Activated CD8-positive, alpha-beta memory T cell treated with anti-CD3 and anti-CD28 coated beads, Interleukin-2, amount 10 ng/mL, durations not matched to agents 7 days and 5 days (primary cell): Measurements from ENCODE around the gene ZFPL1. TPM values are rescaled to one million over a fixed set of nuclear protein-coding genes. Genes with fewer than 3 reads are reported as not detected.

ENCODE experiments used
- ATAC-seq: fragments of 150-1000 bp; cut with Tn5 transposase; one replicate; pipeline ENCODE4 v1.10.0; 2021; ENCODE audit warnings: moderate library complexity
- CTCF ChIA-PET: fragments of 350-600 bp; sonication (Branson Sonifier 250); formaldehyde crosslinking; loops from one replicate; lab custom pipeline; 2021; ENCODE audit warnings: antibody characterized with exemption; lab: Charles Lee
- DNase-seq: peaks from one replicate; pipeline ENCODE4 v3.0.0-alpha.2; 2020
- H3K27ac Mint-ChIP-seq: one replicate; pipeline ENCODE4 v1.8.0; 2021; ENCODE audit warnings: mild to moderate bottlenecking, mixed read lengths
- H3K27me3 Mint-ChIP-seq: one replicate; pipeline ENCODE4 v1.8.0; 2021; ENCODE audit warnings: mixed read lengths
- H3K36me3 Mint-ChIP-seq: one replicate; pipeline ENCODE4 v1.8.0; 2021; ENCODE audit warnings: mild to moderate bottlenecking, mixed read lengths
- H3K4me1 Mint-ChIP-seq: one replicate; pipeline ENCODE4 v1.8.0; 2021; ENCODE audit warnings: mixed read lengths
- H3K4me3 Mint-ChIP-seq: one replicate; pipeline ENCODE4 v1.8.0; 2021; ENCODE audit warnings: mild to moderate bottlenecking, moderate library complexity, mixed read lengths
- H3K9me3 Mint-ChIP-seq: one replicate; pipeline ENCODE4 v1.8.0; 2022; ENCODE audit warnings: low read depth, mixed read lengths
- total RNA-seq, 2 experiments: library from RNA; stranded (reverse); gene quantifications; one replicate each; pipeline ENCODE4 v1.2.3, GENCODE V29; 2021

ZFPL1 gene
- total RNA-seq, 2 experiments from 2014 or later, result 28.3 to 32.4 TPM

DNA sequence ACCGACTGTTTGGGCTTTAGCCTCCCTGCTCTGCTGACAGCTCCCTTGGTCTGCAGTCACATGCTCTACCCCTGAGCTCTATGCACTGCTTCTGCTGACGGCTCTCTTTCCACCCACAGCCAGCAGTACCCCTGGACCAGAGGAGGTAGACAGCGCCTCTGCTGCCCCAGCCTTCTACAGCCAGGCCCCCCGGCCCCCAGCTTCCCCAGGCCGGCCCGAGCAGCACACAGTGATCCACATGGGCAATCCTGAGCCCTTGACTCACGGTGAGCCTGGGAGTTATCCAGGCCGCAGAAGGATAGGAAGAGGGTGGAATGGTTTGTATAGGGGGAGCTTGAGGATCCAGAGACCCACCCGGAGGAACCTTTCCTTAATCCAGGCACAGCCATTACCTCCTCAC is 2.8 kb downstream of the ZFPL1 start:
- CTCF ChIA-PET, result interaction anchor here (1.2 kb wide), 2 partner anchors 26 to 31 kb away, joined by 3 to 5 read pairs; partner anchors contain the start of genes TM7SF2 and ZNHIT2
- H3K4me3 Mint-ChIP-seq, result no peak overlapping the region
- peaks cover 27% of the 10 kb centered on the region for H3K36me3 Mint-ChIP-seq
- no peak for DNase-seq
- ATAC-seq, result no peak
- H3K9me3 Mint-ChIP-seq, result no peaks in the 10 kb centered on the region
- peaks cover 2% of the 10 kb centered on the region for H3K27me3 Mint-ChIP-seq
- peak overlapping the region; percentile 34 for H3K27ac Mint-ChIP-seq
- peaks cover 31% of the 10 kb centered on the region for H3K4me1 Mint-ChIP-seq

DNA sequence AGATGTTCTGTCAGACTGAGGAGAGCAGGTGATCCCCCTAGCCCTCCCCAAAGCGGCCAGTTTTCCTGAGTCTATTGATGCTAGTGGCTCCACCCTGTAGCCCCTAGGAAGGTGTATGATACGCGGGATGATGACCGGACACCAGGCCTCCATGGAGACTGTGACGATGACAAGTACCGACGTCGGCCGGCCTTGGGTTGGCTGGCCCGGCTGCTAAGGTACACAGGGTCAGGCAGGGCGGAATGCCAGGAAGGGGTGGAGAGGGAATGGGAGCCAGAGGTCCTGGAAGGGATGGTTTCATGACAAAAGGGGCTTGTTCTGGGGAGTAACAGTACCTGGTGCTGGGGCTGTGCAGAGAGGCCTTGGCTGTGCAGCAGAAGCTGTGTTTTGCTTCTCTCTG is 3.2 kb downstream of the ZFPL1 start:
- peaks cover 2% of the 10 kb centered on the region for H3K27me3 Mint-ChIP-seq
- H3K4me1 Mint-ChIP-seq, result peaks cover 27% of the 10 kb centered on the region
- no peak for ATAC-seq
- no peak overlapping the region for H3K27ac Mint-ChIP-seq
- no peak overlapping the region for H3K4me3 Mint-ChIP-seq
- no peaks in the 10 kb centered on the region for H3K9me3 Mint-ChIP-seq
- DNase-seq, result no peak
- CTCF ChIA-PET, result interaction anchor here (1.2 kb wide), 1 partner anchor 25 kb away, joined by 5 read pairs; the partner anchor contains the start of gene TM7SF2
- H3K36me3 Mint-ChIP-seq, result peaks cover 24% of the 10 kb centered on the region

DNA sequence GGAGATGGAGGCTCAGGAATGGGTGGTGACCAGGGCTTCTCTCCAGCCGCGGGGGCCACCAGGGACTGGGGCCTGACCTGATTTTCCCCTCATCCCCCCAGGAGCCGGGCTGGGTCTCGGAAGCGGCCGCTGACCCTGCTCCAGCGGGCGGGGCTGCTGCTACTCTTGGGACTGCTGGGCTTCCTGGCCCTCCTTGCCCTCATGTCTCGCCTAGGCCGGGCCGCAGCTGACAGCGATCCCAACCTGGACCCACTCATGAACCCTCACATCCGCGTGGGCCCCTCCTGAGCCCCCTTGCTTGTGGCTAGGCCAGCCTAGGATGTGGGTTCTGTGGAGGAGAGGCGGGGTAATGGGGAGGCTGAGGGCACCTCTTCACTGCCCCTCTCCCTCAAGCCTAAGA is 3.8 kb downstream of the ZFPL1 start:
- H3K27me3 Mint-ChIP-seq, result peaks cover 2% of the 10 kb centered on the region
- no peak overlapping the region for H3K4me3 Mint-ChIP-seq
- peaks cover 21% of the 10 kb centered on the region for H3K36me3 Mint-ChIP-seq
- H3K27ac Mint-ChIP-seq, result no peak overlapping the region
- CTCF ChIA-PET, result no interaction called here
- no peaks in the 10 kb centered on the region for H3K9me3 Mint-ChIP-seq
- ATAC-seq, result no peak
- peaks cover 22% of the 10 kb centered on the region for H3K4me1 Mint-ChIP-seq
- DNase-seq, result no peak

DNA sequence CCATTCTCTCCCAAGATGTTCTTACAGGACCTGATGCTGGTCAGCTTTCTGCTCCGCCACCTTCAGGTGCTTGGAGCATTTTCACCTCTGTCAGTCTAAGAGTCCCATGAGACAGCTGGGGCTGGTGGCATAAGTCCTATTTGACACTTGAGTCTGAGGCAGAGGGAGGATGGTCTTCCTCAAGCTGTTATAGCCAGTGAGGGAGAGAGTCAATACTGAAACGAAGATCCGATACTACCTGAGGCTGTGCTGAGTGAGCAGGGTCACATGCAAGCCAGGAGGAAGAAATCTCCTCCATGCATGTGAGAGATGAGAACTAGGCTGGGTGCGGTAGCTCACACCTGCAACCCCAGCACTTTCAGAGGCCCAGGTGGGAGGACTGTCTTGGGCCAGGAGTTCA is 5.6 kb downstream of the ZFPL1 start:
- peaks cover 13% of the 10 kb centered on the region for H3K4me1 Mint-ChIP-seq
- H3K36me3 Mint-ChIP-seq, result peaks cover 13% of the 10 kb centered on the region
- CTCF ChIA-PET, result interaction anchor here (1.0 to 1.8 kb wide), 3 partner anchors 21 to 27 kb away, joined by 3 to 5 read pairs (median 3); partner anchors contain the start of gene TM7SF2
- H3K4me3 Mint-ChIP-seq, result no peak overlapping the region
- ATAC-seq, result no peak
- H3K27ac Mint-ChIP-seq, result peak overlapping the region; percentile 15
- H3K9me3 Mint-ChIP-seq, result no peaks in the 10 kb centered on the region
- no peaks in the 10 kb centered on the region for H3K27me3 Mint-ChIP-seq
- DNase-seq, result no peak

DNA sequence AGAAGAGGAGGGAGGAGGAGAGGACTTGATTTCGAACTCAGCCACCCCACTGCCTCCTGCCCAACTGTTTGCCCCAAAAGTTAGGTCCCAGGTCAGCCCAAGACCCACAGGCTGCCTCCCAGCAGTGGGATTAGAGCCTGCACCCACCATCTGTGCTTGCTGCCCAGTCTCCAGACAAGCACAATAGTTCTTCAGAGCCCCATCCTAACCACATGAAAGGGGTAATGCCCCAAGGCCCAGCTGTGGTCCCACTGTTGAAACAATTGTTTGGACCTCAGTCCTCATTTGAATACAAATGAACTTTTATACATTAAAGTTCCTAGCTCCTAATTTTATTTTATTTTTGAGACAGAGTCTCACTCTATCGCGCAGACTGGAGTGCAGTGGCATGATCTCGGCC is 6.6 kb downstream of the ZFPL1 start:
- Mint-ChIP-seq H3K9me3 (no peaks in the 10 kb centered on the region), H3K27me3 (no peaks in the 10 kb centered on the region), H3K4me3 (no peak overlapping the region), H3K27ac (no peak overlapping the region), H3K36me3 (peaks cover 11% of the 10 kb centered on the region), H3K4me1 (peaks cover 6% of the 10 kb centered on the region)
- ATAC-seq, result no peak
- no peak for DNase-seq
- CTCF ChIA-PET, result interaction anchor here (0.9 to 1.8 kb wide), 3 partner anchors 12 to 26 kb away, joined by 3 to 5 read pairs (median 4); partner anchors contain the start of gene TM7SF2

DNA sequence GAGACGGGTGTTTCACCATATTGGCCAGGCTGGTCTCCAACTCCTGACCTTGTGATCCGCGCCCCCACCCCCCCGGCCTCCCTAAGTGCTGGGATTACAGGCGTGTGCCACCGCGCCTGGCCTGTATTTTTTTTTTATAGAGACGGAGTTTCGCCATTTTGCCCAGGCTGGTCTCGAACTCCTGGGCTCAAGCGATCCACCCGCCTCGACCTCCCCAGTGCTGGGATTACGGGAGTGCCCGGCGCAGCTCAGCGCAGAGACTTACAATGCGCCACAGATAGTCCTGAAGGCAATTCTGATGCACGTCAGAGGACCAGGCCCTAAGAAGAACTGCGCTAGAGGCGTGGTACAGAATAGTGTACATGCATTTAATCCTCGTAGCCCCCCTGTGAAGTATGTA is 11.4 kb downstream of the ZFPL1 start:
- DNase-seq (no peak), ATAC-seq (no peak)
- peaks cover 21% of the 10 kb centered on the region for H3K4me1 Mint-ChIP-seq
- CTCF ChIA-PET, result interaction anchor here (1.2 to 3.8 kb wide), 7 partner anchors 10 to 82 kb away, joined by 3 to 23 read pairs (median 8); partner anchors contain the start of genes ARL2, TM7SF2 and ZNHIT2
- H3K9me3 Mint-ChIP-seq, result no peaks in the 10 kb centered on the region
- no peaks in the 10 kb centered on the region for H3K27me3 Mint-ChIP-seq
- peaks cover 6% of the 10 kb centered on the region for H3K36me3 Mint-ChIP-seq
- H3K4me3 Mint-ChIP-seq, result peak overlapping the region; percentile 94
- peak overlapping the region; percentile 96 for H3K27ac Mint-ChIP-seq

DNA sequence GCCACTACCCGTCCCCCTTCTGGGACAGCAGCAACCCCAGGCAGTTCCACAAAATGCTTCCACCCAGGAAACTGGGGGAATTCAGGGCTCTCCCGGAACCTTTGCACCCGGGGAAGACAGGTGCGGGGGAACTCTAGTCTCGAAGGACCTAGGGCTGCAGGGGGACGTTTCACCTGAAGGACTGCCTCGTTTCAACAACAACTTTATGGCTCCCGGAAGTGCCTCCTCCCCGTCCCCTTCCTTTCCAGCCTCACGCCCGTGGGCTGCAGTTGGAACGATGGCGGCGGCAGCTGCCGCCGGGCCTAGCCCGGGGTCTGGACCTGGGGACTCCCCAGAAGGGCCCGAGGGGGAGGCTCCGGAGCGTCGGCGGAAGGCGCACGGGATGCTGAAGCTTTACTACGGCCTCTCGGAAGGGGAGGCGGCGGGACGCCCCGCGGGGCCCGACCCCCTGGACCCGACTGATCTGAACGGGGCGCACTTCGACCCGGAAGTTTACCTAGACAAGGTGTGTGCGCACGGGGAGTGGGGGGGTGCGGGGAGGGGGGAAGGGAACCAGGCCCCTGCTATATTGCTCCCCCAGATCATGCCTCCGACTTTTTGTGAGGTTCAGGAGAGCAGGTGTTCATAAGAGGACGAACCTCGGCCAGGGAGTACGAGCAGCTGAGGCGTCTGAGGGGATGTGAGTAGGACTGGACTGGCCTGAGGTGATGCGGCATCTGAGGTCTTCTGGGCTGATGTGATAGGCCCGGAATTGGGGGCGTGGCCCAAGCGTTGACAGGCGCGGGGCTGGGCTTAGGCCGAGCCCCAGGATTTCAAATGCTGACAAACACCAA is 12.2 kb downstream of the ZFPL1 start, which contains the start of gene VPS51:
VPS51 (plus strand) TSS at position 241 of the 833 bp plus-strand sequence; CDS start at position 278, 37 bp downstream.
- H3K36me3 Mint-ChIP-seq, result peaks cover 6% of the 10 kb centered on the region
- H3K27ac Mint-ChIP-seq, result peak within 1 kb of the TSS; percentile 96
- H3K9me3 Mint-ChIP-seq, result no peaks in the 10 kb centered on the region
- peaks cover 21% of the 10 kb centered on the region for H3K4me1 Mint-ChIP-seq
- ATAC-seq (peak; percentile 96), DNase-seq (peak; percentile 94)
- no peaks in the 10 kb centered on the region for H3K27me3 Mint-ChIP-seq
- CTCF ChIA-PET, result interaction anchor here (0.5 to 9.1 kb wide), 9 partner anchors 11 to 83 kb away, joined by 3 to 114 read pairs (median 4); partner anchors contain the start of genes ARL2, CDCA5, FAU and MRPL49
- peak within 1 kb of the TSS; percentile 94 for H3K4me3 Mint-ChIP-seq

DNA sequence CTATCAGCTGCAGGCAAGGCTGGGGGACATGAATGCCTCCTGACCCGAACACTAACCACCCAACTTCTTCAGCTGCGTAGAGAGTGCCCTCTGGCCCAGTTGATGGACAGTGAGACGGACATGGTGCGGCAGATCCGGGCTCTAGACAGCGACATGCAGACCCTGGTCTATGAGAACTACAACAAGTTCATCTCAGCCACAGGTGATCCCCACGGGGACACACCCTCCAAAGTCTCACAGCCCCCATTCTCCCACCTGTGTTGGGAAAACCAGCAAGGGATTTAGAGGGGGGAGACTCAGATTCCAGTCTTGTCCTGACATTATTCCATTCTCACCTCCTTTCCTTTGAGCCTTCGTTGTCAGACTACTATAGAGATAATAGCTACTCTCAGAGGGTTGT is 12.9 kb downstream of the ZFPL1 start:
- peaks cover 21% of the 10 kb centered on the region for H3K4me1 Mint-ChIP-seq
- DNase-seq (no peak), ATAC-seq (no peak)
- CTCF ChIA-PET, result interaction anchor here (0.5 to 9.1 kb wide), 10 partner anchors 11 to 83 kb away, joined by 3 to 114 read pairs (median 4); partner anchors contain the start of genes ARL2, CDCA5, FAU and MRPL49
- H3K27ac Mint-ChIP-seq, result peak overlapping the region; percentile 96
- H3K9me3 Mint-ChIP-seq, result no peaks in the 10 kb centered on the region
- H3K27me3 Mint-ChIP-seq, result no peaks in the 10 kb centered on the region
- H3K36me3 Mint-ChIP-seq, result peaks cover 6% of the 10 kb centered on the region
- H3K4me3 Mint-ChIP-seq, result peak overlapping the region; percentile 94

DNA sequence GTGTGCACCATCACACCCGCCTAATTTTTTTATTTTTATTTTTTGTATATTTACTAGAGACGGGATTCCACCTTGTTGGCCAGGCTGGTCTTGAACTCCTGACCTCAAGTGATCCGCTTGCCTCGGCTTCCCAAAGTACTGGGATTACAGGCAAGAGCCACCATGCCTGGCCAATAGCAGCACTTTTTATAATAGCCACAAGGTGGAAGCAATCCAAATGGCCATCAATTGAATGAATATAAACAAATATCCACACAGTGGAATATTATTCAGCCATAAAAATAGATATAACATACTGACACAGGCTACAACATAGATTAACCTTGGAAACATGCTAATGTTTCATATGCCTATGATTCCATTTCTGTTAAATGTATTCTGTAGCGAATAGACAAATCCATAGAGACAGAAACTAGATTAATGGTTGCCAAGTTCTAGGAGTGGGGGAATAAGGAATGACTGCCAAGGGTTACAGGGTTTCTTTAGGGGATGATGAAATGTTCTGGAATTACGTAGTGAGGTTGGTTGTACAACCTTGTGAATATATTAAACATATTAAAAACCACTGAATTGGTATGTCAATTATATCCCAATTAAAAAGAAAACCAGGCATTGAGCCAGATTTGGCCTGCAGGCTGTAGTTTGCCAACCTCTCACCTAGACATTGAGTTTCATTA is 16.8 kb downstream of the ZFPL1 start:
- CTCF ChIA-PET, result interaction anchor here (9.1 kb wide), 1 partner anchor 11 kb away, joined by 114 read pairs; the partner anchor contains the start of gene TM7SF2
- Mint-ChIP-seq H3K36me3 (peaks cover 13% of the 10 kb centered on the region), H3K9me3 (no peaks in the 10 kb centered on the region), H3K27ac (peak overlapping the region; percentile 15), H3K27me3 (no peaks in the 10 kb centered on the region), H3K4me3 (no peak overlapping the region), H3K4me1 (peaks cover 33% of the 10 kb centered on the region)
- ATAC-seq, result no peak
- no peak for DNase-seq

DNA sequence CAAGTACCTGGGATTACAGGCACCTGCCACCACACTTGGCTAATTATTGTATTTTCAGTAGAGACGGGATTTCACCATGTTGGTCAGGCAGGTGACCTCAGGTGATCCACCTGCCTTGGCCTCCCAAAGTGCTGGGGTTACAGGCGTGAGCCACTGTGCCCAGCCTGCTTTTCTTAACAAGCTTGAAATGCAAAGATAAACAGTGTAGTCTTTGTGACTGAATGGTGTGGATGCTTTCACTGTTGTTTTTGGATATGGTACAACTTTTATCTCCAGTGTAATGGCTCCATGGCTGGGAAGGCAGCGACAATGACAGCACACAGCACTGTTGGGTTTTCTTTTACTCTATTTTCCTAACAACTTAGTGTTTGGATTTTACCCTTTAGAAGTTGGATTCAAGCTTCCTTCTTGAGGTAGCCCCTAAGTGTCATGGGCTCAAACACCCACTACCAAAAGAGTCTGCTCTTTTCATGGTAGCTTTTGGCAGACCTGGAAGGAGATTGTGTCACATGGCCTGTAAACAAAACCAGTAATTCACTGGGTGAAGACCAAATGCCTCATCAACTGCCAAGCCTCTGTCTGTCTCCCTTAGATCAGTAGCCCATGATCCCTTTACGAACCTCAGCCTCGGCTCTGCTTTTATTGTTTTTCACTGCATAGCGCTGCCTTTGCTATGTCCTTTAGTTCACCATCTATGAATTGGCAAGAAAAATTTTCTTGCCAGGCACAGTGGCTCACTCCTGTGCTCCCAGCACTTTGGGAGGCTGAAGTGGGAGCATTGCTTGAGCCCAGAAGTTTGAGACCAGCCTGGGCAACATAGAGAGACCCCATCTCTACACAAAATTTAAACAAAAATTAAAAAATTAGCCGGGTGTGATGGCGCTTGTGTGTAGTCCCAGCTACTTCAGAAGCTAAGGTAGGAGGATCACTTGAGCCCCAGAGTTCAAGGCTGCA is 18.4 kb downstream of the ZFPL1 start:
- Mint-ChIP-seq H3K27ac (no peak overlapping the region), H3K4me3 (no peak overlapping the region), H3K4me1 (peaks cover 27% of the 10 kb centered on the region), H3K27me3 (no peaks in the 10 kb centered on the region), H3K36me3 (peaks cover 19% of the 10 kb centered on the region), H3K9me3 (no peaks in the 10 kb centered on the region)
- DNase-seq (no peak), ATAC-seq (no peak)
- CTCF ChIA-PET, result interaction anchor here (1.6 to 9.1 kb wide), 3 partner anchors 9 to 79 kb away, joined by 3 to 114 read pairs (median 16); partner anchors contain the start of genes CAPN1, TM7SF2 and ZNHIT2

DNA sequence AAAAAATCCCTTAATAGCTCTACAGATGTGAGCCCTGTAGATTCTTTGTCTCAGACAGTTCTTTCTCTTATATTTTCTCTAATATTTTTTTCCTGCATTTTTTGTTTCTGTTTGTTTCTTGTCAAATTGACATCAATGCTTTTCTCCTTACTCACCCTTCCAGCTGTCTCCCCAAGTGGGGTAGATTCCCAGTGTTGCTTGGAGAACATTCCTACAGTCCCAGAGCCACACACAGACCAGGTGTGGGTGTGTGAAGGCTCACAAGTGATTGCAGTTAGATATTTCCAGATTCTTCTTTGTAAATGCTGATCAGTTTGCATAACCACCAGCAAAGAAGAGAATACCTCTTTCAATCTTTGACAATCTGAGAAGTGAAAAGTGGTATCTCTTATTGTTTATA is 19.5 kb downstream of the ZFPL1 start:
- DNase-seq (no peak), ATAC-seq (no peak)
- Mint-ChIP-seq H3K9me3 (no peaks in the 10 kb centered on the region), H3K36me3 (peaks cover 16% of the 10 kb centered on the region), H3K27me3 (no peaks in the 10 kb centered on the region), H3K4me3 (no peak overlapping the region), H3K4me1 (peaks cover 23% of the 10 kb centered on the region), H3K27ac (no peak overlapping the region)
- CTCF ChIA-PET, result interaction anchor here (0.7 to 9.1 kb wide), 3 partner anchors 8 to 91 kb away, joined by 3 to 114 read pairs (median 16); partner anchors contain the start of genes TM7SF2 and ZNHIT2

DNA sequence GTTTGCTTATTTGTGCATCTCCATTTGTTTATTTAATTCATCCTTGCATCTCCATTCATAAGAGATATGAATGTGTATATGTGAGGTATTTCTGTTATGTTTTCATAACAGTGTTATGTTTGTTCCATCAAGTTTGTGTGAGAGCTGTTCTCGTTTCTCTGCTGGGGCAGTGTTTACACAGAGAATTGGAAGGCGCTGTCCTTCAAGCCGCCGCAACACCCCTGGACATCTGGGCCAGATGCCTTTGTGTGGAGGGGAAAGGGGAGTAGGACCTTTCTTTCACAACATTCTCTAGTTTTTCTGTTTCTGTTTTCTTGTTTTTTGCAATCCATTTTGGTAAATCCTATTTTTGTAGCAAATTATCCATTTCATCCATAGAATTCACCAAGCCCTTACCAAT is 20.6 kb downstream of the ZFPL1 start:
- Mint-ChIP-seq H3K36me3 (peaks cover 16% of the 10 kb centered on the region), H3K27me3 (no peaks in the 10 kb centered on the region), H3K4me3 (no peak overlapping the region), H3K4me1 (peaks cover 19% of the 10 kb centered on the region), H3K9me3 (no peaks in the 10 kb centered on the region), H3K27ac (peak overlapping the region; percentile 59)
- CTCF ChIA-PET, result interaction anchor here (3.7 to 9.1 kb wide), 2 partner anchors 7 to 12 kb away, joined by 16 to 114 read pairs; partner anchors contain the start of genes TM7SF2 and ZNHIT2
- ATAC-seq (no peak), DNase-seq (no peak)
